NOMO-1 treated with dmso at 0.1 percent for 144 hours (cell line): ENCODE data around the gene SERTAD1.
A peak's percentile ranks its signal among the peaks of the same experiment; 100 is the strongest.

Source experiments
- DNase-seq: peaks from one replicate; lab custom pipeline; 2025; ENCODE audit not compliant: unreplicated experiment; lab: John Stamatoyannopoulos, UW

Gene SERTAD1

DNA sequence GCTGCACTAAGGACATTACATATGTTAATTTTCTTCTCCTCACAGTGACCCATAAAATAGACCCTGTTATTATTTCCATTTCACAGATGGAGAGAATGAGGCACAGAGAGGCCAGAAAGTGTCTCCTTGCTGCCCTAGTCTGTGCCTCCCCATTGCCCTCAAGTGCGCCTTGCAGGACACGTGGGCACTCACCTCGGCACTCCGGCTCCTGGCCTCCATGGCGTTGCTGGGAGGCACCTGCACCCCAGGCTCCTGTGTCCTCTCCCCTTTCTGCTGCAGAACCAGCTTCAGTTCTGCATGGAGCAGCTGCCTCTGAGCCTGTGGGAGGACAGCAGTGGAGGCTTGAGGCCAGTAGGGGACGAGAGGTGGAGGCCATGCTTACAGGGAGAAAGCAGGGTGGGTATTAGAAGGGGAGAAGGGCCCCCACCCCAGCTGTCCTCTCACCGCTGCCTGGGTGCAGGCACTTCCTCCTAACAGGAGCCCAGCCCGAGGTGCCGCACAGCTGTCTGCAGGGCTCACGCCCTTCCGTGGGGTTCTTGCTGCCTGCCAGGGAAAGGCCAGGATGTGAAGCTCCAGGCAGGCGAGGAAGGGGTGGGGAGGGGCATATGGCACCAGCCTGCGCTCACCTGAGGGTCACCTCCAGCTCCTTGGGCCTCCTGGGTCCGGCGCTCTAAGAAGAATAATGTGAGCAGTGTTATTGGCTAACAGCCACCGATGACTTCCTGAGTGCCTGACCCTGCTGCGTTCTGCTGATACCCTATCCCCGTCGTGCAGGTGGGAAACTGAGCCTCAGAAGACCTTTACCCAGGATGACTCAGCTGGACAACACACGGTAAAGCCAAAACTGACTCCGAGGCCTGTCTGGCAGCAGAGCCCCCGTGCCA, 17.8 kb downstream of the SERTAD1 start:
- no peak for DNase-seq

DNA sequence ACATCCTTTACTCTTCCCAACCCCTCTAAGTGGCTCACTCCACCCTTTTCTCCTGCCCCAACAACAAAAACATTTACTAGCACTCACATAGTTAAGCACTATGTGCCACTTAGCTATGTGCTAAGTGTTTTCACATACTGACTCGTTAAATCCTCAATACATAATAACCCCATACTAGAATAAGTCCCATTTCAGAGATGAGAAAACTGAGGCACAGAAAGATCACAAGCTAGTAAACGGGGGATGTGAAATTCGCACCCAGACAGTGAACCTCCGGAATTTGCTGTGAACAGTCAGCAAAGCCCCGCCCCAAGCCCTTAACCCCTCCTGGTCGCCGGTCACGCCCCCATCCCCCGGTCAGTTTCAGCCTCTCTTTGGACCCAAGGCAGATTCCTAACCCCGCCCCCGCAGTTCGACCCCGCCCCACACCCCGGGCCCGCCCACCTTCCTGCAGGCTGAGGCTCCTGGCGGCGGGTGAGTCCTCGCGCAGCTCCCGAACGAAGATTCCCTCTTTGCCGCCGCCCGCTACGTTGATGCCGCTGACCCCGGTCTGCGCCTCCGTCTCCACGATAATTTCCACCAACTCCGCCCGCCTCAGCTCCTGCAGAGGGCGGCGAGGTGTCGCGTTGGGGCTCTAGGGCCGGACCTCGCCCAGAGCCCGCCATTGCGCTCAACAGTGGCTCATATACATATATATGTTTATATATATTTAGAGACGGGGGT, 22.4 kb downstream of the SERTAD1 start:
- peak; percentile 76 for DNase-seq

DNA sequence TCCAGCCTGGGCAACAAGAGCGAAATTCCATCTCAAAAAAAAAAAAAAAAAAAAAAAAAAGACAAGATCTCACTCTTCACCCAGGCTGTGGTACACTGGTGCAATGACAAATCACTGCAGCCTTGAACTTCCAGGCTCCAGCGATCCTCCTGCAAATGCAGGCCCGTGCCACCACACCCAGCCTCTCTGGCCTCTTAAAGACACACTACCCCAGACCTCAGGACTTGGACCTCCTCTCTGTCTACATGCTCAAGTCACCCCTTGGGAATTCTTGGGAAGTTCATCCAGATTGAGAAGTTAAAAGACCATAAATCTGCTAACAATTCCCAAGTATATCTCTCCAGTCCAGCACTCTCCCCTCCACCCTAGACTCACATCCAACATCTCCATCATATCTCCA, 25.2 kb downstream of the SERTAD1 start:
- no peak for DNase-seq

DNA sequence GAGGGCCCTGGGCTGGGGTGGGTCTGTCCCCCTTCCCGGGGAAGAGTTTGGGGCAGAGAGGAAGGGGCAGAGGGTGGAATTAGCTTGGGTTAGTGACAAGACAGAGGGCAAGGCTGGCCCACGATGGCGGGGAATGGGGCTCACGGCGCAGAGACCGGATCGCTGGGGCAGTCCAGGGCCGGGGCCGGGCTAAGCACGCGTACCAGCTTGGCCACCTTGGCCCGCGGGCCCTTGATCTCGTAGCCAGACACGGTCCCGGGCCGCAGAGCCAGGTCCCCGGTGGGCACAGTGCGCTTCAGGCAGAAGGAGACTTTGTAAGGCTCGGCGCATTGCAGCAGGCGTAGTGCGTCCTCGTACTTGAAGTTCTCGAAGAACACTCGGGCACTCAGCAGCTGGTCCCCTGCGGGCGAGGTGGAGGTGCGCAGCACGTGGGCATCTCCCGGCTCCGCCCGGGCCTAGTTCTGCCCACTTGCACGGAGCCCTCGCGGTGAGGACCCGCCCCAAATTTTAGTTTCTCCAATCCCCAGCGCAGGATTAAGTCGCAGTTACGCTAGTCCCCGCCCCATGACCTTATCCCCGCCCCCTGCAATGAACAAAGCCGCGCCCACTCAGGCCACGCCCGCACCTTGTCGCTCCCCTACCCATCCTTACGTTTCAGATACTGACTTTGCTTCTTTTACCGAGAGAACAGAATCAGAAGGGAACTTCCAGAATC, 27.2 kb downstream of the SERTAD1 start:
- DNase-seq = no peak

DNA sequence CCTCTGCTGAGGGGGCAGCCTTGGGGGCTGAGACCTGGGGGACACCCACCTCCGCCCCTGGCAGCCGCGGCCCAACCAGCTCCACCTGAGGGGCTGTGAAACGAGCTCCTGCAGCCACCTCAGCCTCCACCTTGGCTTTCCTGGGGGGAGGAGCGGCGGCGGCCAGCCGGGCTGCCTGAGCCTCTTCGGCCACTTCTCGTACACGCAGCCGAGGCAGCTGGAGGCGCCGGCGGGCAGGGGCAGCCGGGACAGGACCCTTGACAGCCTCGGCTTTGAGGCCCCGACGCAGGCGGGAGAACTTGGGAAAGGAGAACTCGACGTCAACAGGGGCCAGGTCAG, 28.3 kb downstream of the SERTAD1 start:
- no peak for DNase-seq

DNA sequence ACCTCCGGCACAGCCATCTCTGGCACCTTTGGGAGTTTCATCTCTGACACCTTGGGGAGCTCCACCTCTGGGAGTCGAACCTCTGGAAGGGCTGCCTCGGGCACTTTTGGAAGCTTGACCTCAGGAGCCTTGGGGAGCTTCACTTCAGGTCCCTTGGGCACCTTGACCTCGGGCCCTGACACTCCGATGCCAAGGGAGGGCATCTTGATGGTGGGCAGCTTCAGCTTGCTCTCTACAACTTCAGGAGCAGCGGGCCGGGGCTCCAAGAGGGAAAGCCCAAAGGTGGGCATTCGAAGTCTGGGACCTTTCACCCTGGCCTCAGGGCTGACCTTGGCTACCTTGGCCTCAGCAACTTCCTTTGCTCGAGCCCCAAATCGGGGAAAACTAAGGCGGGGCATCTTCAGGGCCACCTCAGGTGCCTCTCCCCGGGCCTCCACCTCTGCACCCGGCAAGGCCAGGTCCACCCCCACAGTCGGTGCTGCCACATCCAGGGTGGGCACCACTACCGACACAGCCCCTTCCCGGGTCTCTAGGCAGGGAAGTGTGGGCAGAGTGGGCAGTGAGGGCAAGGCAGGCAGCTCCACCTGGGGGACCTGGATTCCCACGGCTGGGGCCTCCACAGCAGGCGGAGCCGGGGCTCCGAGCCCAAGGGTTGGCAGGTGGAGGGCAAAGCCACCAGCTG, 28.8 kb downstream of the SERTAD1 start:
- DNase-seq = no peak

DNA sequence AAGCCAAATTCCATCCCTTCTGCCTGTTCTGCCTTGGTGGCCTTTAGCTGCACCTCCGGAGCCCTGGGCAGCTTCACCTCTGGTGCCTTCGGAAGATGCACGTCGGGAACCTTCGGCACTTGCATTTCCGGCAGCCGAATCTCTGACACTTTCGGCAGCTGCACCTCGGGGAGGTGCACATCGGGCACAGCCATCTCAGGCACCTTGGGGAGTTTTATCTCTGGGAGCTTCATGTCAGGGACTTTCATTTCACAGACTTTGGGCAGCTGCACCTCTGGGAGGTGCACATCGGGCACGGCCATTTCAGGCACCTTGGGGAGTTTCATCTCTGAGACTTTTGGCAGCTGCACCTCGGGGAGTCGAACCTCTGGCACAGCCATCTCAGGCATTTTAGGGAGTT, 29.8 kb downstream of the SERTAD1 start:
- no peak for DNase-seq

DNA sequence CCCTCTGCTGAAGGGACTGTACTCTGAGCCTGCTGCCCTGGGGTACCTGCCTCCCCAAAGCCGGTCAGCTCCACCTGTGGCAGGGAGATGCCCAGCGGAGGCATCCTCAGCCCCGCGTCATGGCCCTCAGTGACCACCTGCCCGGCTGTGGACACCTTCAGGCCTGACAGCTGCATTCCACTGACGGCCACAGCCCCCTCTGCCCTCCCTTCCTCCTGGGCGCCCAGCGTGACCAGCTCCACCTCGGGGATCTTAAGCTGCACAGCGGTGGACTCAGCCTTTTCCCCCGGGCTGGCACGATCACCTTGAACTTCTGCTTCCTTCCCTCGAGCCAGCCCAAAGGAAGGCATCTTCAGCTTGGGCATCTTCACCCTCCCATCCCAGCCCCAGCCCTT, 31.0 kb downstream of the SERTAD1 start:
- DNase-seq = no peak

DNA sequence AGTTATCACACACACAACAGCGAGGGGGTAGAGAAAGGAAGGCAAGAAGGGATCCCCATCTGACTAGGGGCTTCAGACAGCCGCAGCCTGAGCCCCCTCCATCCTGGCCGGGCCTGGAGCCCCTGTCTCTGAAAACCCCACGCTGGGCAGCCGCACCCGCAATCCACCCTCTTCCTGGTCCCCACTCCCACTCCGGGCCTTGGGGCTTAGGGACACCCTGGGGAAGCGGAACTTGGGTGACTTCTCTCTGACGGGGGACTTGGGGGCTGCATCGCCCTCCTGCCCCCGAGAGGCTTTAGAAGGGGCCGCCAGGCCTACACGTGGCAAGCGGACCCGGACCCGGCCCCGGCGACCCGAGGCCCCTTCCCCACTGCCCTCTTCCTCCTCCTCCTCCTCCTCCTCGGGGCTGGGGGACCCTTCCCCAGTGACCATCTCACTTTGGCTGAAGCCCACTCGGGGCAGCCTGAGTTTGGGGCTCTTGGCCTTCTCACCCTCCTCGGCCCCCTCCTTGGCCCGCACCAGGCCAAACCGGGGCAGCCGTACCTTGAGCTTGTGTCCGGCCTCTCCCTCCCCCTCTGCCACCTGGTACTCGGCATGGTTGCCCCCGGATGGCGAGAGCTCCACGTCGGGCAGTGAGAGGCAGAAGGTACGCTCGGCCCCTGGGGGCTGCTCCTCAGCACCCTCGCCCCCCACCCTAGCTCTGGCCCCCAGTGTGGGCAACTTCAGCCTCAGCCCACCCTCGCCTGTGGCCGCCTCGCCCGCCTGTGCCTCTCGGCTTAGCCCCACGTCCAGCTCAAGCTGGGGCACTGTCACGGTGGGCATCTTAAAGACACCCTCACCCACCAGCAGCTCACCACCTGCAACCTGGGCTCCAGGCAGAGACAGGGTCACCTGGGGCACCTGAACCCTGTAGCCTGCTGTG, 31.6 kb downstream of the SERTAD1 start:
- no peak for DNase-seq

DNA sequence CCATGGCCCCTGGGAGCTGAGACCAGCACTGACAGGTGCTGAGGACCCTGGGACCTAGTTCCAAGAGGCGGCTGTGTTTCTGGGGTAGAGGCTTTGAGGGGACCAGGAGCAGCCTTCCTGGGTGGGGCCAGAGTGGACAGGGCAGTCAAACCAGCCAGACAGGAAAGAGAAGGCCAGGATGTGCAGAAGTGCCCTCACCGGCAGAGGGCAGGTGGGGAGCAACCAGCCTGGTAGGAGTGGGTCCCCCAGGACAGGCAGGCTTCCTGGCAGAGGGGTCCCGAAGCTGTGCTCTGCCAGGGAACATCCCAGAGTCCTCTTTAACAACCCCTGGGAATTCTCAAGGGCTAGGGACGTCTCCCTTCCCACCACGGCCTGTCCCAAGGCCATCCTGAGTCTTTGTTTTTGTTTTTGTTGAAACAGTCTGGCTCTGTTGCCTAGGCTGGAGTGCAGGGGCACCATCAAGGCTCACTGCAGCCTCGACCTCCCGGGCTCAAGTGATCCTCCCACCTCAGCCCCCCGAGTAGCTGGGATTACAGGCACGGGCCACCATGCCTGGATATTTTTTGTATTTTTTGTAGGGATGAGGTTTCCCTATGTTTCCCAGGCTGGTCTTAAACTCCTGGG, 32.8 kb downstream of the SERTAD1 start:
- no peak for DNase-seq

DNA sequence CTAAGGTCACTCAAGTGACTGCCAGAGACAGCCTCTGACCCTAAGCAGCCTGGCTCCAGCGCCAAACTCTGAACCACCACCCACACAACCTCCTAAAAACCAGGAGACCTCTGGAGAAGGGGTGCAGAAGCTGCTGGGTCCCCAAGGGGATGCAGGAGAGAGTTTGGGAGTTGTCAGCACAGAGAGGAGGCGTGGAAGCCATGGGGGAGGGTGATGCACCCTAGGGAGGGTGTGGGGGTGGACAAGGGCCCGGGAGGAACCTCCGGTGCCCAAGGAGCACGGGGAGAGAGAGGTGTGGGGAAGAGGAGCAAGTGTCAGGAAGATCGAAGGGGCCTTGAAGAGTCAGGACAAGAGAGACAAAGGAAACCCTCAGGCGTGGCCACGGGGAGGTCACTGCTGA, 33.7 kb downstream of the SERTAD1 start:
- DNase-seq = no peak

DNA sequence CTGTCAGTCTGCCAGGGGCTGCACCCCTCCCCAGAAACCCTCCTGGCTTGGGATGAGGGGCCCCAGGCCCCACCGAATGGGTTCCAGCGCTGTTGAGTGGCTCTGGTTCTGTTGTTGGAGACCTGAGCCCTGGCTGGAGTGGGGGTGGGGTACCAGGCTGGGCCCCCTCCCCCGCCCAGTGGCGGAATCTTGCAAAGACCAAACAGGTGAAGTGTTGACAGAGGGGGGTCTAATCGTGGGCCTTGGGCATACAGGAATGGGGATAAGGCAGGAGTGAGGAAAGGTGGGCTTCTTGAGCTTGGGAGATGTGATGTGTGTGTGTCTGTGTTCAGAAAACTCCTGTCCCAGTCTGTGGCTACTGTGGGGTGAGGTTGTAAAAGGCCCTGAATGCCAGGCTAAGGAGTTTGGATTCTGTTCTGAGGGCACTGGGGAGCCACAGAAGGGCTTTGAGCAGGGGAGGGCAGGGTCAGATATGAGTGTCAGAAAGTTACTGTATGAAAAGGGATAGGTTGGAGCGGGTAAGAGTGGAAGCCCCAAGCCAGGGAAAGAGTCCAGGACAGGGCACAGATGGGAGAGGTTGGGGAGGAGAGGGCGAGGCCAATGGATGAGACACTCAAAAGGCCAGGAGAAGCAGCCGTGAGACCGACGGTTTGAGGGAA, 35.6 kb downstream of the SERTAD1 start, which contains the start of gene HIPK4:
Gene HIPK4, minus strand, starts transcription at position 98 of the 659 bp plus-strand sequence. CDS start 279 bp downstream, outside the sequence.
- DNase-seq = no peak

DNA sequence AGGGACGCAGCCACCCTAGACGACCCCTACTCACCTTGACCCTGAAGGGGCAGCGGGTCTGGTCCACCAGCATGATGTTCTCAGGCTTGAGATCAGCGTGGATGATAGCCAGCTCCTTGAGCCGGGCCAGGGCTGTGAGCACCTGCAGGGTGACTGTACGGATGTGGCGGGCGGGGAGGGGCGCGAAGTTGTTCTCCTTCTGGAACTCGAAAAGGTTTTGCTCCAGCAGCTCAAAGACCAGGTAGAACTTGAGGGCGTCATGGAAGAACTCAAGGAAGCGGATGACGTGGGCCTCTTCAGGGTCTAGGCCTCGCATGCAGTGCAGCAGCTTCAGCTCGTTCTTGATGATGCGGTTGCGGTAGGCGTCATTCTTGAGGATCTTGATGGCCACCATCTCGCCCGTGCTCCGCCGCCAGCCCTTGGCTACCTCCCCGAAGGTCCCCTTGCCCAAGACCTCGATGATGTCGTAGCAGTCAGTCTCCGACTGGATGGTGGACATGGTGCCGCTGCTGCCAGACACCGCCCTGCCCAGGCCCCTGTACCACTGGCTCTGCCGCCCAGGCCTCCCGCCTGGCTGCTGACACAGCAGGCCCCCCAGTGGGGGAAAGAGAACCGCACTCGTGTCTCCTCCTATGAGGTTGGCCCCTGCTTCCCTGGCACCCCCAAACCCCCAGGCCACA, 36.2 kb downstream of the SERTAD1 start:
- no peak for DNase-seq

DNA sequence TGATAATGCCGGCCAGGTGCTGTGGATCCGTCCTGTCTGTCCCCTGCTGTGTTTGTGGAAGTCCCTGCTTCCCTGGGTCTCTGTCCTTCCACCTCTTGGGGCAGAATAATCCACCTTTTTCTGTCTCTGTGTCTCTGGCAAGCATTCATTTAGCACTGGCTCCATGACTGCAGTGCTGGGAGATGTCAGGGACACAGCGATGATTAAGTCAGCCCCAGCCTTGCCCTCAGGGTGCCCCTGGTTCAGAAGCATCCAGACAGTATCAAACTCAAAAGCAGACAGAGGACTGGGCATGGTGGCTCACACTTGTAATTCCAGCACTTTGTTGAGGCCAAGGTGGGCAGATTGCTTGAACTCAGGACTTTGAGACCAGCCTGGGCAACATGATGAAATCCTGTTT, 37.3 kb downstream of the SERTAD1 start:
- DNase-seq = no peak

DNA sequence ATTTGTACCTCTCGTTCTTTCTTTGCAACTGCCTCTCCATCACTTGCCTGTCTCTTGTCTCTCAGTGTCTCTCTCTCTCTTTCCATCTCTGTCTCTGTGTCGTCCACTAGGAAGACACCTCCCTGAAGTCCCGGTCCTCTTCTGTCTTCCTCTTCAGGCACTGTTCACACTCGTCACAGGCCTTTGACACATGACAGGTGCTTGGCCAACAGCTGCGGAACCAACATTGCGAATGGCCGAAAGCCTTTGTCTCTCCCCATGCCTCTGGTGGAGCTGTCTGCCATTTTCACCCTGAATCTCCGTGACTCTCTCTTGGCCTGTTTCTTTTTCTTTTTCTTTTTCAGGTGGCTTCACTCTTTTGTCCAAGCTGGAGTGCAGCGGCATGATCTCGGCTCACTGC, 38.6 kb downstream of the SERTAD1 start:
- no peak for DNase-seq

DNA sequence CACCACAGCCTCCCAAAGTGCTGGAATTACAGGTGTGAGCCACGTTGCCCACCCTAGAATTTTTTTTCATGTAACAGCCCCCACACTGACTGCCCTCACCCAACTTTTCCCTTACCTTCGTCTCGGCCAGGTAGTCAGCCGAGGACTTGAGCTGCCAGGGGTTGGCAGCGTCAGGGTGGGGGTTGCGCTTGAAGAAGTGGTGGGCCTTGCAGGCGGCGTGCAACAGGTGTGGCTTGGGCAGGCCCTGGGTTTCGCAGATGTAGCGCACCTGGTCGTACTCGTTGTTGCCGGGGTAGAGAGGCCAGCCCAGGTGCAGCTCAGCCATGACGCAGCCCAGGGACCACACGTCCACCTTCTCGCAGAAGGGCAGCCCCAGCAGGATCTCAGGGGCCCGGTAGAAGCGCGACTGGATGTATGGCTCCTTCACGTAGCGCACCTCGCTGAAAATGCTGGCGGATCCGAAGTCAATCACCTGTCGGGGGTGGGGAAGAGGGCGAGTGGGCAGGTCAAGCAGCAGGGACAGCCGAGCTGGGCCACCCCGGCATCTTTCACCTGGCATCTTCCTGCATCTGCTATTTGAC, 42.0 kb downstream of the SERTAD1 start:
- no peak for DNase-seq

DNA sequence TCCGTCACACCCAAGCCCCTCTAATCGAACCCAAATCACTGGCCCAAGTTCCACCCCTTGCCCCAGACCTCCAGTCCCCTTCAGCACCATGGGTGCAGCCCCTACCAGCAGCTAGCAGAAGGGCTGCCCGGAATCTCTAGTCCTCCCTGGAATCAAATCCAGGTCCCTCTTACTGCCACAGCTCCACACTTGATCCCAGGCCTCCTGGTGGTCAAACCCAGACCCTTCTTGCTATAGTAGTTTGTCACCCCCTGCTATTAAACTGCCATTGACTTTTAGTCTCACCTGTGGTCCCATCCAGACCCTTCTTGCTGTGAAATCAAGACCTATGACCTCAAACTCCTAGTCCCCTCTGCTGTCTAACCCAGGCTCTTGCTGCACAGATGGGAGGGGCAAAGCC, 44.5 kb downstream of the SERTAD1 start:
- no peak for DNase-seq
